Measurements from ENCODE around the gene NACC2.
"Not testable (repeated sequence)": the region's sequence is repeated elsewhere in the genome, so short reads cannot be mapped to it uniquely, and the experiment has no call there.

NACC2 gene

GRCh38 chr9:136104916-136105315 is 9.8 kb upstream of the NACC2 start:
- no peaks in the 10 kb centered on the region for H3K9me2 ChIP-seq (replicated peaks; ENCODE audit: control insufficient read depth, low read length)
- H3K27ac ChIP-seq (ENCODE audit: low read depth, low read length): no peak overlapping the region
- H3K79me2 ChIP-seq (ENCODE audit: control insufficient read depth, low read length): no peaks in the 10 kb centered on the region
- H3F3A ChIP-seq (ENCODE audit: control insufficient read depth, insufficient read depth): peaks cover 5% of the 10 kb centered on the region; the same call in 1 of the 2 replicates
- peaks cover 43% of the 10 kb centered on the region for H3K4me1 ChIP-seq (ENCODE audit: control insufficient read depth, low read length)
- no peak overlapping the region for H3K4me2 ChIP-seq (ENCODE audit: low read length)
- no peaks in the 10 kb centered on the region for H3K9me3 ChIP-seq (ENCODE audit: control insufficient read depth, insufficient read depth, low read length)
- peaks cover 3% of the 10 kb centered on the region; the same call in 1 of the 2 replicates for H4K20me1 ChIP-seq (ENCODE audit: control insufficient read depth, insufficient read depth, low read depth, low read length)
- H3K36me3 ChIP-seq (ENCODE audit: control insufficient read depth, low read length): no peaks in the 10 kb centered on the region
- no peak overlapping the region for H3K4me3 ChIP-seq (ENCODE audit: low read length)
- TF ChIP-seq CTCF (IDR thresholded peaks at IDR 0.05; ENCODE audit: low read depth, low read length, poor library complexity, severe bottlenecking): no peak
- no peak for TF ChIP-seq EZH2phosphoT487 (IDR thresholded peaks at IDR 0.05; ENCODE audit: borderline replicate concordance, low read length)
- no peaks in the 10 kb centered on the region for H3K27me3 ChIP-seq (ENCODE audit: control insufficient read depth, low read length)

GRCh38 chr9:136104488-136104800 is 9.4 kb upstream of the NACC2 start:
- Histone ChIP-seq H3F3A (ENCODE audit: control insufficient read depth, insufficient read depth) (peaks cover 5% of the 10 kb centered on the region; the same call in 1 of the 2 replicates), H3K4me1 (ENCODE audit: control insufficient read depth, low read length) (peaks cover 39% of the 10 kb centered on the region), H4K20me1 (ENCODE audit: control insufficient read depth, insufficient read depth, low read depth, low read length) (peaks cover 3% of the 10 kb centered on the region; the same call in 1 of the 2 replicates), H3K9me3 (ENCODE audit: control insufficient read depth, insufficient read depth, low read length) (no peaks in the 10 kb centered on the region), H3K4me3 (ENCODE audit: low read length) (no peak overlapping the region), H3K27ac (ENCODE audit: low read depth, low read length) (no peak overlapping the region), H3K27me3 (ENCODE audit: control insufficient read depth, low read length) (no peaks in the 10 kb centered on the region), H3K79me2 (ENCODE audit: control insufficient read depth, low read length) (no peaks in the 10 kb centered on the region), H3K36me3 (ENCODE audit: control insufficient read depth, low read length) (no peaks in the 10 kb centered on the region), H3K4me2 (ENCODE audit: low read length) (no peak overlapping the region), H3K9me2 (replicated peaks; ENCODE audit: control insufficient read depth, low read length) (no peaks in the 10 kb centered on the region)
- TF ChIP-seq CTCF (IDR thresholded peaks at IDR 0.05; ENCODE audit: low read depth, low read length, poor library complexity, severe bottlenecking) (no peak), EZH2phosphoT487 (IDR thresholded peaks at IDR 0.05; ENCODE audit: borderline replicate concordance, low read length) (no peak)

GRCh38 chr9:136103651-136104487 is 8.8 kb upstream of the NACC2 start:
- Histone ChIP-seq H3K36me3 (ENCODE audit: control insufficient read depth, low read length) (no peaks in the 10 kb centered on the region), H4K20me1 (ENCODE audit: control insufficient read depth, insufficient read depth, low read depth, low read length) (peaks cover 3% of the 10 kb centered on the region; the same call in 1 of the 2 replicates), H3F3A (ENCODE audit: control insufficient read depth, insufficient read depth) (peaks cover 5% of the 10 kb centered on the region; the same call in 1 of the 2 replicates), H3K79me2 (ENCODE audit: control insufficient read depth, low read length) (no peaks in the 10 kb centered on the region), H3K27me3 (ENCODE audit: control insufficient read depth, low read length) (peaks cover 2% of the 10 kb centered on the region; the same call in 1 of the 2 replicates), H3K9me3 (ENCODE audit: control insufficient read depth, insufficient read depth, low read length) (no peaks in the 10 kb centered on the region), H3K4me3 (ENCODE audit: low read length) (no peak overlapping the region), H3K4me2 (ENCODE audit: low read length) (no peak overlapping the region), H3K27ac (ENCODE audit: low read depth, low read length) (no peak overlapping the region), H3K4me1 (ENCODE audit: control insufficient read depth, low read length) (peaks cover 33% of the 10 kb centered on the region), H3K9me2 (replicated peaks; ENCODE audit: control insufficient read depth, low read length) (no peaks in the 10 kb centered on the region)
- TF ChIP-seq EZH2phosphoT487 (IDR thresholded peaks at IDR 0.05; ENCODE audit: borderline replicate concordance, low read length) (no peak), CTCF (IDR thresholded peaks at IDR 0.05; ENCODE audit: low read depth, low read length, poor library complexity, severe bottlenecking) (no peak)

- H3K9me2 ChIP-seq (replicated peaks; ENCODE audit: control insufficient read depth, low read length); H3K27me3 ChIP-seq (ENCODE audit: control insufficient read depth, low read length); H3K79me2 ChIP-seq (ENCODE audit: control insufficient read depth, low read length); H3K9me3 ChIP-seq (ENCODE audit: control insufficient read depth, insufficient read depth, low read length); H3K36me3 ChIP-seq (ENCODE audit: control insufficient read depth, low read length); H3K4me3 ChIP-seq (ENCODE audit: low read length); H3K4me2 ChIP-seq (ENCODE audit: low read length); H3F3A ChIP-seq (ENCODE audit: control insufficient read depth, insufficient read depth); H3K27ac ChIP-seq (ENCODE audit: low read depth, low read length); H4K20me1 ChIP-seq (ENCODE audit: control insufficient read depth, insufficient read depth, low read depth, low read length): not testable (repeated sequence)
- peaks cover 11% of the 10 kb centered on the region for H3K4me1 ChIP-seq (ENCODE audit: control insufficient read depth, low read length)
Measured at GRCh38 chr9:136101615-136102074, 6.6 kb upstream of the NACC2 start.

All from DOHH2 (cell line).